Brain microvascular endothelial cell (primary cell): ENCODE measurements around the gene FBXO42.
A peak's percentile ranks its signal among the peaks of the same experiment; 100 is the strongest.

Source experiments
- DNase-seq: peaks from one replicate; pipeline ENCODE4 v3.0.0-alpha.2; 2020
- H3K27ac ChIP-seq: fragments of 250-450 bp; sonication (Bioruptor Pico); 2 replicates; pipeline ENCODE4 v1.5.1; 2020; ENCODE audit warnings: mild to moderate bottlenecking, moderate library complexity
- H3K27me3 ChIP-seq: fragments of 250-450 bp; sonication (Bioruptor Pico); replicated peaks from 2 replicates; pipeline ENCODE4 v1.5.1; 2020; ENCODE audit warnings: mild to moderate bottlenecking
- H3K36me3 ChIP-seq: fragments of 250-450 bp; sonication (Bioruptor Pico); replicated peaks from 2 replicates; pipeline ENCODE4 v1.5.1; 2020; ENCODE audit warnings: mild to moderate bottlenecking
- H3K4me3 ChIP-seq: 2 replicates; pipeline ENCODE4 v1.5.1; 2011; ENCODE audit warnings: low read depth, mild to moderate bottlenecking, control low read depth, low read length, moderate library complexity
- in situ Hi-C: cut with HindIII; loops from 2 replicates; pipeline ENCODE4 v1.10.0; 2017; ENCODE audit warnings: low sequenced_read_pairs, low pct_ligation_motif_present
- TF ChIP-seq, protein P1 (sequence below): IDR thresholded peaks from 2 replicates; pipeline ENCODE4 v1.5.1; 2011; ENCODE audit warnings: low read depth, mild to moderate bottlenecking, moderate library complexity, low read length, control low read depth, inconsistent platforms; ENCODE audit errors: missing control alignments

The FBXO42 gene

GRCh38 chr1:16276302-16277030, 75.8 kb downstream of the FBXO42 start:
- Histone ChIP-seq H3K36me3 (no peaks in the 10 kb centered on the region), H3K27ac (no peak overlapping the region), H3K4me3 (no peak overlapping the region), H3K27me3 (no peaks in the 10 kb centered on the region)
- TF ChIP-seq, protein P1, sequence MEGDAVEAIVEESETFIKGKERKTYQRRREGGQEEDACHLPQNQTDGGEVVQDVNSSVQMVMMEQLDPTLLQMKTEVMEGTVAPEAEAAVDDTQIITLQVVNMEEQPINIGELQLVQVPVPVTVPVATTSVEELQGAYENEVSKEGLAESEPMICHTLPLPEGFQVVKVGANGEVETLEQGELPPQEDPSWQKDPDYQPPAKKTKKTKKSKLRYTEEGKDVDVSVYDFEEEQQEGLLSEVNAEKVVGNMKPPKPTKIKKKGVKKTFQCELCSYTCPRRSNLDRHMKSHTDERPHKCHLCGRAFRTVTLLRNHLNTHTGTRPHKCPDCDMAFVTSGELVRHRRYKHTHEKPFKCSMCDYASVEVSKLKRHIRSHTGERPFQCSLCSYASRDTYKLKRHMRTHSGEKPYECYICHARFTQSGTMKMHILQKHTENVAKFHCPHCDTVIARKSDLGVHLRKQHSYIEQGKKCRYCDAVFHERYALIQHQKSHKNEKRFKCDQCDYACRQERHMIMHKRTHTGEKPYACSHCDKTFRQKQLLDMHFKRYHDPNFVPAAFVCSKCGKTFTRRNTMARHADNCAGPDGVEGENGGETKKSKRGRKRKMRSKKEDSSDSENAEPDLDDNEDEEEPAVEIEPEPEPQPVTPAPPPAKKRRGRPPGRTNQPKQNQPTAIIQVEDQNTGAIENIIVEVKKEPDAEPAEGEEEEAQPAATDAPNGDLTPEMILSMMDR: no peak
- in situ Hi-C loops: no loop called here
- DNase-seq: no peak

DNA sequence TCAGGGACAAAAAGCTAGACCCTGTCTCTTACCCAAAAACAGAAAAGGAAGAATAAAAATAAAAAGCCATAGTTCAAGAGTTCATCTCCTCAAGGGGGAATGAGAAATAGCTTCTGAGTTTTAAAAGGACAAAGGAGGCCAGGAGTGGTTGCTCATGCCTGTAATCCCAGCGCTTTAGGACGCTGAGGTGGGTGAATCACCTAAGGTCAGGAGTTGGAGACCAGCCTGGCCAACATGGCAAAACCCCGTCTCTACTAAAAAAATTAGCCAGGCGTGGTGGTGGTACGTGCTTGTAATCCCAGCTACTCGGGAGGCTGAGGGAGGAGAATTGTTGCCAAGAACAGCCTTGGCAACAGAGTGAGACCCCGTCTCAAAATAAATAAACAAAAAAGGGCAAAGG, 76.7 kb downstream of the FBXO42 start:
- no peak for DNase-seq
- Histone ChIP-seq H3K27ac (no peak overlapping the region), H3K36me3 (no peaks in the 10 kb centered on the region), H3K27me3 (no peaks in the 10 kb centered on the region), H3K4me3 (no peak overlapping the region)
- TF ChIP-seq, protein P1: no peak
- in situ Hi-C loops: no loop called here

GRCh38 chr1:16267690-16268180, 84.5 kb downstream of the FBXO42 start:
- DNase-seq: no peak
- Histone ChIP-seq H3K4me3 (no peak overlapping the region), H3K36me3 (no peaks in the 10 kb centered on the region), H3K27ac (no peak overlapping the region), H3K27me3 (no peaks in the 10 kb centered on the region)
- TF ChIP-seq, protein P1: no peak
- in situ Hi-C loops: no loop called here

- no peak overlapping the region for H3K4me3 ChIP-seq
- in situ Hi-C loops: no loop called here
- no peaks in the 10 kb centered on the region for H3K27me3 ChIP-seq
- H3K27ac ChIP-seq: no peak overlapping the region
- peak; percentile 77 for DNase-seq
- TF ChIP-seq, protein P1: no peak
- no peaks in the 10 kb centered on the region for H3K36me3 ChIP-seq
Measured at GRCh38 chr1:16266411-16267118, 85.7 kb downstream of the FBXO42 start.

GRCh38 chr1:16262067-16262466, 90.2 kb downstream of the FBXO42 start:
- in situ Hi-C loops: no loop called here
- no peak overlapping the region for H3K4me3 ChIP-seq
- DNase-seq: no peak
- H3K27ac ChIP-seq: no peak overlapping the region
- H3K36me3 ChIP-seq: no peaks in the 10 kb centered on the region
- no peaks in the 10 kb centered on the region for H3K27me3 ChIP-seq
- TF ChIP-seq, protein P1: no peak
